ENCODE results near the gene AKAIN1.

DNA sequence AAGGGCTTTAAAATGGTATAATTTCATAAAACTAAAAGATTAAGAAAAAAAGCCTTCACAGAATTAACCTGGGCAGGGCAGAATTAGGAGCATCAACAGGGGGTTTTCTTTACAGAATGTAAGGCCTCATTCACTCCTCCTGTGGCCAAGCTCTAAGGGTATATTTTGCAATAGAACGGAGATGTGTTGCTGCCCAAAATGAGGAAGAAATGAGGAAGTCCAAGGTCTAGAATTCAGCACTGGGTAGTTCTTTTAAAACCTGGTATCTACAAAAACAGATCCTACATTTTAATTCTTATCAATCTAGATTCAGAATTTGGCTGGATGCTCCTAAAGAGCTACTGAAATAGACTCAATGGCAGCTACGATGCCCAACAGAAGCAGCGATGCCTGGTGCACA is 101.8 kb downstream of the AKAIN1 start:
- TF ChIP-seq, protein P1, sequence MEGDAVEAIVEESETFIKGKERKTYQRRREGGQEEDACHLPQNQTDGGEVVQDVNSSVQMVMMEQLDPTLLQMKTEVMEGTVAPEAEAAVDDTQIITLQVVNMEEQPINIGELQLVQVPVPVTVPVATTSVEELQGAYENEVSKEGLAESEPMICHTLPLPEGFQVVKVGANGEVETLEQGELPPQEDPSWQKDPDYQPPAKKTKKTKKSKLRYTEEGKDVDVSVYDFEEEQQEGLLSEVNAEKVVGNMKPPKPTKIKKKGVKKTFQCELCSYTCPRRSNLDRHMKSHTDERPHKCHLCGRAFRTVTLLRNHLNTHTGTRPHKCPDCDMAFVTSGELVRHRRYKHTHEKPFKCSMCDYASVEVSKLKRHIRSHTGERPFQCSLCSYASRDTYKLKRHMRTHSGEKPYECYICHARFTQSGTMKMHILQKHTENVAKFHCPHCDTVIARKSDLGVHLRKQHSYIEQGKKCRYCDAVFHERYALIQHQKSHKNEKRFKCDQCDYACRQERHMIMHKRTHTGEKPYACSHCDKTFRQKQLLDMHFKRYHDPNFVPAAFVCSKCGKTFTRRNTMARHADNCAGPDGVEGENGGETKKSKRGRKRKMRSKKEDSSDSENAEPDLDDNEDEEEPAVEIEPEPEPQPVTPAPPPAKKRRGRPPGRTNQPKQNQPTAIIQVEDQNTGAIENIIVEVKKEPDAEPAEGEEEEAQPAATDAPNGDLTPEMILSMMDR (conservative IDR thresholded peaks at IDR 0.05 in 1 of 2, IDR thresholded peaks at IDR 0.05 in 1 of 2; ENCODE audit: extremely low read depth in 1 of 2, insufficient read depth in 1 of 2, low read depth in 1 of 2, low read length in 2 of 2): no peak
- no peak for TF ChIP-seq EZH2 (IDR thresholded peaks at IDR 0.05; ENCODE audit: borderline replicate concordance, low read length)

All from mammary epithelial cell (primary cell).